ENCODE measurements around the gene ARF5.

GRCh38 chr7:127546313-127546712 is 41.9 kb upstream of the ARF5 start:
- TF ChIP-seq CTCF (conservative IDR thresholded peaks at IDR 0.05; ENCODE audit: low read depth, low read length) (no peak), EZH2 (IDR thresholded peaks at IDR 0.05; ENCODE audit: low read length, unreplicated experiment) (no peak)
